ENCODE results near the gene RBP3.

RBP3 gene

GRCh38 chr10:47388879-47389278 lies 40.7 kb downstream of the RBP3 start (continued):
- no peak for TF ChIP-seq SCRT2 (tag by site-specific recombination; IDR thresholded peaks at IDR 0.05)
- TF ChIP-seq BCL6B (tag by site-specific recombination; IDR thresholded peaks at IDR 0.05), result no peak
- no peak for TF ChIP-seq ZNF223 (tag by site-specific recombination; IDR thresholded peaks at IDR 0.05)
- no peak for TF ChIP-seq ZNF350 (tag by site-specific recombination; IDR thresholded peaks at IDR 0.05)
- no peak for TF ChIP-seq AEBP2 (tag by site-specific recombination; IDR thresholded peaks at IDR 0.05; ENCODE audit: borderline replicate concordance)
- TF ChIP-seq ZNF514 (tag by site-specific recombination; IDR thresholded peaks at IDR 0.05), result no peak
- no peak for TF ChIP-seq ZNF324 (tag by site-specific recombination; IDR thresholded peaks at IDR 0.05)

- Histone ChIP-seq H3K27ac (ENCODE audit: extremely low read depth, low read depth, low read length) (no peak overlapping the region), H3K4me1 (ENCODE audit: control insufficient read depth, insufficient read depth, low read length) (no peaks in the 10 kb centered on the region), H3K9me3 (ENCODE audit: control insufficient read depth, insufficient read depth, low read depth, low read length) (no peaks in the 10 kb centered on the region), H3K36me3 (ENCODE audit: control insufficient read depth in 2 of 2, insufficient read depth in 1 of 2, low read length in 2 of 2) (no peaks in the 10 kb centered on the region), H3K4me3 (ENCODE audit: low read depth, low read length) (no peak overlapping the region)
- ChIA-PET CTCF (no interaction called here), POLR2A (no interaction called here)
- TF ChIP-seq HOXC10 (CRISPR knock-in tag; IDR thresholded peaks at IDR 0.05) (no peak), ZNF785 (tag by site-specific recombination; IDR thresholded peaks at IDR 0.05) (no peak), SCRT1 (tag by site-specific recombination; IDR thresholded peaks at IDR 0.05; ENCODE audit: borderline replicate concordance) (no peak), PATZ1 (tag by site-specific recombination; IDR thresholded peaks at IDR 0.05) (no peak), ZNF324 (tag by site-specific recombination; IDR thresholded peaks at IDR 0.05) (no peak), PRDM2 (tag by site-specific recombination; IDR thresholded peaks at IDR 0.05; ENCODE audit: borderline replicate concordance) (no peak), ZNF426 (tag by site-specific recombination; IDR thresholded peaks at IDR 0.05) (no peak)
Observed at GRCh38 chr10:47389619-47390018, 41.5 kb downstream of the RBP3 start.

All from HEK293 (cell line).